ENCODE measurements around the gene ATP2C2.

GRCh38 chr16:84334058-84334457 lies 34.3 kb upstream of the ATP2C2 start:
- TF ChIP-seq, protein P1, sequence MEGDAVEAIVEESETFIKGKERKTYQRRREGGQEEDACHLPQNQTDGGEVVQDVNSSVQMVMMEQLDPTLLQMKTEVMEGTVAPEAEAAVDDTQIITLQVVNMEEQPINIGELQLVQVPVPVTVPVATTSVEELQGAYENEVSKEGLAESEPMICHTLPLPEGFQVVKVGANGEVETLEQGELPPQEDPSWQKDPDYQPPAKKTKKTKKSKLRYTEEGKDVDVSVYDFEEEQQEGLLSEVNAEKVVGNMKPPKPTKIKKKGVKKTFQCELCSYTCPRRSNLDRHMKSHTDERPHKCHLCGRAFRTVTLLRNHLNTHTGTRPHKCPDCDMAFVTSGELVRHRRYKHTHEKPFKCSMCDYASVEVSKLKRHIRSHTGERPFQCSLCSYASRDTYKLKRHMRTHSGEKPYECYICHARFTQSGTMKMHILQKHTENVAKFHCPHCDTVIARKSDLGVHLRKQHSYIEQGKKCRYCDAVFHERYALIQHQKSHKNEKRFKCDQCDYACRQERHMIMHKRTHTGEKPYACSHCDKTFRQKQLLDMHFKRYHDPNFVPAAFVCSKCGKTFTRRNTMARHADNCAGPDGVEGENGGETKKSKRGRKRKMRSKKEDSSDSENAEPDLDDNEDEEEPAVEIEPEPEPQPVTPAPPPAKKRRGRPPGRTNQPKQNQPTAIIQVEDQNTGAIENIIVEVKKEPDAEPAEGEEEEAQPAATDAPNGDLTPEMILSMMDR (IDR thresholded peaks at IDR 0.05 in 2 of 3, conservative IDR thresholded peaks at IDR 0.05 in 1 of 3; ENCODE audit: borderline replicate concordance in 1 of 3, insufficient read depth in 1 of 3, low read depth in 2 of 3, low read length in 2 of 3), result no peak
- no peak for TF ChIP-seq JUND (IDR thresholded peaks at IDR 0.05)
- TF ChIP-seq, protein P2, sequence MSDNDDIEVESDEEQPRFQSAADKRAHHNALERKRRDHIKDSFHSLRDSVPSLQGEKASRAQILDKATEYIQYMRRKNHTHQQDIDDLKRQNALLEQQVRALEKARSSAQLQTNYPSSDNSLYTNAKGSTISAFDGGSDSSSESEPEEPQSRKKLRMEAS (IDR thresholded peaks at IDR 0.05), result no peak

All from HCT116 (cell line).